ENCODE data around the gene COX7C.
A peak's percentile ranks its signal among the peaks of the same experiment; 100 is the strongest.

The COX7C gene

DNA sequence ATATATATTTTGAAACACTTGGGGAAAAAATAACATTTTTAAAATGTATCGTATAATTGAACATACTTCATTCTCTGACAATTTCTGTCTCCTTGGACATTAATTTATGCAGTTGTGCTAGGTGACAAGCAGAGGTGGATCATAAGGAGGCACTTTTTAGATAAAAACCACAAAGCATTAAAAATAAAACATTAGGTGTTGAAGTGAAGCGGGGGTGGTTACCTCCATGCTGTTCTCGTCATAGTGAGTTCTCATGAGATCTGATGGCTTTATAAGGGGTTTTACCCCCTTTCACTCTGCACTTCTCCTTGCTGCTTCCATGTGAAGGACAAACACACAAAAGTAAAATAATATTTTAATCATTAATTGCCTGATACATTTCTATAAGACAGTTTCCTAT lies 11.9 kb upstream of the COX7C start:
- TF ChIP-seq, protein P1, sequence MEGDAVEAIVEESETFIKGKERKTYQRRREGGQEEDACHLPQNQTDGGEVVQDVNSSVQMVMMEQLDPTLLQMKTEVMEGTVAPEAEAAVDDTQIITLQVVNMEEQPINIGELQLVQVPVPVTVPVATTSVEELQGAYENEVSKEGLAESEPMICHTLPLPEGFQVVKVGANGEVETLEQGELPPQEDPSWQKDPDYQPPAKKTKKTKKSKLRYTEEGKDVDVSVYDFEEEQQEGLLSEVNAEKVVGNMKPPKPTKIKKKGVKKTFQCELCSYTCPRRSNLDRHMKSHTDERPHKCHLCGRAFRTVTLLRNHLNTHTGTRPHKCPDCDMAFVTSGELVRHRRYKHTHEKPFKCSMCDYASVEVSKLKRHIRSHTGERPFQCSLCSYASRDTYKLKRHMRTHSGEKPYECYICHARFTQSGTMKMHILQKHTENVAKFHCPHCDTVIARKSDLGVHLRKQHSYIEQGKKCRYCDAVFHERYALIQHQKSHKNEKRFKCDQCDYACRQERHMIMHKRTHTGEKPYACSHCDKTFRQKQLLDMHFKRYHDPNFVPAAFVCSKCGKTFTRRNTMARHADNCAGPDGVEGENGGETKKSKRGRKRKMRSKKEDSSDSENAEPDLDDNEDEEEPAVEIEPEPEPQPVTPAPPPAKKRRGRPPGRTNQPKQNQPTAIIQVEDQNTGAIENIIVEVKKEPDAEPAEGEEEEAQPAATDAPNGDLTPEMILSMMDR (IDR thresholded peaks at IDR 0.05; ENCODE audit: low read depth, low read length, missing control alignments), result no peak
- DNase-seq (ENCODE audit: extremely low read depth, low read depth), result no peak
- no peak overlapping the region for H3K4me3 ChIP-seq (replicated peaks; ENCODE audit: low read depth, low read length)

DNA sequence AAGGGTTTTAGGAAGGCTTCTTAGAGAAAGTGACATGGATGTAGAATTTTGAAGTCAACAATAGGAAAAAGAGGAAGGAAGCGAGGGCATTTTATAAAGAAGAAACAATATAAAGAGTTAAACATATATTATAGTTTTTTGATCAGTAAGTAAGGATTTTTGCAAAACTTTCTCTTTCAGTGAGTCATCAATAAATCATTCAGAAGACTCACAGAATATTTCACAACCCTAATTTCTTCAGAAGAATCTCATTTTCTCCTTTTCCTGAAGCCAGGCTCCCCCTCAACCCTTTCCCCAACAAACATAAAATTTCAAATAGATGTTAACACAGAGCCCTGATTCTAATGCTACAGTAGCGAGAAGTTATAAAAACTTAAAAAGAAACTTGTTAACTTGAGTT lies 4.3 kb upstream of the COX7C start:
- DNase-seq (ENCODE audit: extremely low read depth, low read depth), result no peak
- no peak overlapping the region for H3K4me3 ChIP-seq (replicated peaks; ENCODE audit: low read depth, low read length)
- TF ChIP-seq, protein P1 (IDR thresholded peaks at IDR 0.05; ENCODE audit: low read depth, low read length, missing control alignments), result no peak

DNA sequence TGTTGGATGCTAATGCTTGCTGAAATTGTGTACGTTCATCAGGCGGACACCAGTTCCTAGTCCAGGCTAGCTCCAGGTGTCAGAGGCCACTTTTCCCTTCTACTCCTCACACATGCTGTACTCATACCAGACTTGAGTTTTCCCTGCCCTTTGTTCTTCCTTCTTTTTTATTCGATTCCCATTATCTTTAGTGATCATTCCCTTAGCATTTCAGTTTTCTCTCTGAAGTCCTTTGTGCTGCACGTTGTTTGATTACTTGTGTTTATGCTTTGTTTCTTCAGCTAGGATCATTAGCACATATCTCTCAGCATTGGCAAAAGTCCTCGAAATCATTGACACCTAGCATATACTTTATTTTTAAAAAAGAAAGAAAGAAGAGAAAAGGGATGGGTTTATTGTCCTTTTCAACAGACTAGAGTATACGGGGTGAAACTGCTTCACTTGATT lies 409 bp upstream of the COX7C start:
- 0 out of 2 replicates have a peak overlapping the region, but pooled peaks have one; percentile 100 for H3K4me3 ChIP-seq (replicated peaks; ENCODE audit: low read depth, low read length)
- no peak for DNase-seq (ENCODE audit: extremely low read depth, low read depth)
- TF ChIP-seq, protein P1 (IDR thresholded peaks at IDR 0.05; ENCODE audit: low read depth, low read length, missing control alignments), result no peak

DNA sequence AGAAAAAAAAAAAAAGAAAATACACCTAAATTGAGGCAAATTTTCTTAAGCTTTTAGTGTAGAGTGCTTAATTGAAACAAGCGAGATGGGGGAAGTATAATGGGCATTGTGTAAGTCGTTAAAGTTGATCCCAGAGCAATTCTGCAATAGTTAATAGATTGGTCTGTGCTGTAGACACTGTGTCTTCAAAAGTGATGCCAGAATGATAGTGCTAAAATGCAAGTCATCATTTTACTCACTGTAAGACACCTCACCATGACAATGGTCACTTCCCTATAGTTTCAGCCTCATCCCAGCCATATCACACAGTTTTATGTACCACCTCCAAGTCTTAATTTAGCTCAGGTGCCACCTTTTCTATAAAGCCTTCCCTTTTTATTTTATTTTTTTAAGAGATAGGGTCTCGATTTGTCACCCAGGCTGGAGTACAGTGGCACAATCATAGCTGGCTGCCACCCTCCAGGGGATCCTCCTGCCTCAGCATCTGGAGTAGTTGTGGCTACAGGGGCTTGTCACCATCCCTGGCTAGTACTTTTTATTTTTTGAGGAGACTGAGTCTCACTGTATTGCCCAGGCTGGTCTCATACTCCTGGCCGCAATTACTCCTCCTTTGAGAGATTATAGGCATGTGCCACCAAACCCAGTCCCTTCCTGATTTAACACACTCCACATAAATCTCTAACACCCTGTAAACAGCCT lies 6.2 kb downstream of the COX7C start:
- TF ChIP-seq, protein P1 (IDR thresholded peaks at IDR 0.05; ENCODE audit: low read depth, low read length, missing control alignments), result no peak

DNA sequence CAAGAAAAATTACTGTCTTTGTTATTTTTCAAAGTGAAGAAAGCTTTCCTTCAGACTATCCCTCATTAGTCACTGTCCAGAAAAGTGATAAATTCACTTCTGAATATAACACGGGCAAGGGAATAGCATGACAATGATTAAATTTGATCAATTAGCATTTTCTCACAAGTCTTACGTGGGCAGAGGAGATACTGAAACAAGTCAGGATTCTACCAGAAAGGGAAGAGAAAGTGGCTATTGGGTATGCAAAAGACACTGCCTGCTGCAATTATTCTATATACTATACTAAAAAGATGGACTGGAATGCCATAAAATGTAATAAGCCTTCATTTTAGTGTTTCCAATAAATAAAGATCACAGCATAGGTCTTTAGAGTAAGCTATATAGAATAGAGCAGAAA lies 7.4 kb downstream of the COX7C start:
- TF ChIP-seq, protein P1 (IDR thresholded peaks at IDR 0.05; ENCODE audit: low read depth, low read length, missing control alignments), result no peak
- H3K4me3 ChIP-seq (replicated peaks; ENCODE audit: low read depth, low read length), result no peak overlapping the region
- DNase-seq (ENCODE audit: extremely low read depth, low read depth), result no peak

More for the DNA sequence above, 6.2 kb downstream of the COX7C start:
- no peak overlapping the region for H3K4me3 ChIP-seq (replicated peaks; ENCODE audit: low read depth, low read length)
- no peak for DNase-seq (ENCODE audit: extremely low read depth, low read depth)

DNA sequence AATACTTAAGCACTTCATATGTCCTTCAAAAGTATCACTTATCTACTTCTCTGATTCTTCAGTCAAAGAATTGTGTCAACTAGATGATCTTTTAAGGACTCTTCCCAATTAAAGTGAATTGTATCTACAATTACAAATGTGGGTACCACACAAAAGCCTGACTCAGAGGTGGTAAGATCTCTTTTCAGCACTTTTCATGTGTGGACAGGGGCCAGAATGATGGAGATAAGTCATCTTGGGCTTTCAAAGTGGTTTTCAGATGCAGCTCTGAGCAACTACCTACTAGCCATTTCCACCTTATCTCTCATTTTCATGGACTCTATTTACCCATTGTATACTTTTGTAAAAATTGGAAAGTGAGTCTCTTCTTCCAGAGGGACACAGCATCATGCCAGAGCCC lies 8.4 kb downstream of the COX7C start:
- DNase-seq (ENCODE audit: extremely low read depth, low read depth), result no peak
- TF ChIP-seq, protein P1 (IDR thresholded peaks at IDR 0.05; ENCODE audit: low read depth, low read length, missing control alignments), result no peak
- no peak overlapping the region for H3K4me3 ChIP-seq (replicated peaks; ENCODE audit: low read depth, low read length)

DNA sequence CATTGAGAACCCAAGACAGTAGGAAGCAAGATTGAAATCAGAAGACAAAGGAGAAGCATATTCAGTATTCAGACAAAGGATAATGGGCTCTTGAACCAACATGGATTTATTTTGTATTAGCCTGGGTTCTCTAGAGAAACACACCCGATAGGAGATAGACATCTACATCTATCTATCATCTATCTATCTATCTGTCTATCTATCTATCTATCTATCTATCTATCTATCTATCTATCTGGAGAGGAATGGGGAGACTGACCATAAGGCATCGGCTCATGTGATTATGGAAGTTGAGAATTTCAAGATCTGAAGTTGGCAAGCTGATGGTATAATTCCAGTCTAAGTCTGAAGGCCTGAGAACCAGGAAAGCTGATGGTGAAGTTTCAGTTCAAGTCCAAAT lies 13.4 kb downstream of the COX7C start:
- no peak for DNase-seq (ENCODE audit: extremely low read depth, low read depth)
- H3K4me3 ChIP-seq (replicated peaks; ENCODE audit: low read depth, low read length), result no peak overlapping the region
- TF ChIP-seq, protein P1 (IDR thresholded peaks at IDR 0.05; ENCODE audit: low read depth, low read length, missing control alignments), result no peak

All from HFF-Myc (cell line).